ENCODE data around the gene PLCL1.

- TF ChIP-seq CREB5 (CRISPR knock-in tag; IDR thresholded peaks at IDR 0.05; ENCODE audit: low read depth): no peak
- TF ChIP-seq RARB (CRISPR knock-in tag; IDR thresholded peaks at IDR 0.05): no peak
- no peak for TF ChIP-seq PPARA (CRISPR knock-in tag; IDR thresholded peaks at IDR 0.05; ENCODE audit: borderline replicate concordance)
Measured at GRCh38 chr2:197959383-197959782, 155.0 kb downstream of the PLCL1 start.

Data from SK-N-SH treated with all-trans-retinoic acid at 6 μM for 48 hours (cell line).